SU-DHL-6 (cell line): ENCODE measurements around the gene DDX5.

ENCODE experiments used
- H2AFZ ChIP-seq: fragments of 200-600 bp; sonication (generic); 2 replicates; pipeline ENCODE4 v1.6.1; 2014; ENCODE audit warnings: low read depth, mild to moderate bottlenecking, moderate library complexity, mixed read lengths, antibody characterized with exemption, low read length; ENCODE audit not compliant: severe bottlenecking
- H3F3A ChIP-seq: fragments of 200-600 bp; shearing (Covaris generic); 2 replicates; pipeline ENCODE4 v1.6.0; 2016; ENCODE audit warnings: antibody characterized with exemption, mild to moderate bottlenecking; ENCODE audit not compliant: insufficient read depth
- H3K27ac ChIP-seq: fragments of 200-600 bp; sonication (generic); 2 replicates; pipeline ENCODE4 v1.5.1; 2016; ENCODE audit warnings: low read depth, mild to moderate bottlenecking, low read length, moderate library complexity, mixed read lengths
- H3K27me3 ChIP-seq: fragments of 200-600 bp; sonication (generic), shearing (Covaris generic); 2 replicates; pipeline ENCODE4 v1.6.0; 2014; ENCODE audit warnings: mild to moderate bottlenecking, low read length
- H3K36me3 ChIP-seq: fragments of 200-600 bp; sonication (generic); 2 replicates; pipeline ENCODE4 v1.6.1; 2014; ENCODE audit warnings: mild to moderate bottlenecking, low read length, mixed read lengths
- H3K4me2 ChIP-seq: fragments of 300-600, 200-600 bp; shearing (Covaris generic), sonication (generic); 2 replicates; pipeline ENCODE4 v1.6.0; 2014; ENCODE audit warnings: low read length, low read depth, mild to moderate bottlenecking; ENCODE audit not compliant: poor library complexity, severe bottlenecking
- H3K4me3 ChIP-seq: fragments of 200-600 bp; sonication (generic); 2 replicates; pipeline ENCODE4 v1.5.1; 2014; ENCODE audit warnings: antibody characterized with exemption, low read length, mild to moderate bottlenecking, mixed read lengths; ENCODE audit not compliant: insufficient read depth, poor library complexity, severe bottlenecking
- H3K79me2 ChIP-seq: fragments of 200-600 bp; sonication (generic); 2 replicates; pipeline ENCODE4 v1.6.1; 2014; ENCODE audit warnings: mild to moderate bottlenecking, low read length, moderate library complexity; ENCODE audit not compliant: insufficient read depth
- H3K9ac ChIP-seq: fragments of 200-600 bp; sonication (generic); 2 replicates; pipeline ENCODE4 v1.7.0; 2014; ENCODE audit warnings: mild to moderate bottlenecking, low read length
- H3K9me2 ChIP-seq: fragments of 200-600 bp; sonication (generic); replicated peaks from 2 replicates; pipeline ENCODE4 v1.6.1; 2014; ENCODE audit warnings: low read length; ENCODE audit not compliant: insufficient read depth
- H3K9me3 ChIP-seq: fragments of 200-600 bp; sonication (generic); 2 replicates; pipeline ENCODE4 v1.6.1; 2014; ENCODE audit warnings: low read length, mixed read lengths; ENCODE audit not compliant: insufficient read depth
- H4K20me1 ChIP-seq: fragments of 200-600 bp; sonication (generic); 2 replicates; pipeline ENCODE4 v1.6.1; 2014; ENCODE audit warnings: low read depth, mild to moderate bottlenecking, antibody characterized with exemption, low read length, moderate library complexity, mixed read lengths
- EZH2phosphoT487 ChIP-seq: fragments of 200-600 bp; sonication (generic), shearing (Covaris generic); conservative IDR thresholded peaks from 2 replicates; pipeline ENCODE4 v1.6.1; 2018; ENCODE audit warnings: mild to moderate bottlenecking, antibody characterized with exemption, low read length, moderate library complexity, mixed read lengths
- TF ChIP-seq, protein P1 (sequence below): fragments of 200-600 bp; sonication (generic); IDR thresholded peaks from one replicate; pipeline ENCODE4 v1.5.1; 2017; ENCODE audit warnings: antibody characterized with exemption, mild to moderate bottlenecking, low read length, moderate library complexity; ENCODE audit not compliant: insufficient read depth, poor library complexity, severe bottlenecking

DDX5 gene

DNA sequence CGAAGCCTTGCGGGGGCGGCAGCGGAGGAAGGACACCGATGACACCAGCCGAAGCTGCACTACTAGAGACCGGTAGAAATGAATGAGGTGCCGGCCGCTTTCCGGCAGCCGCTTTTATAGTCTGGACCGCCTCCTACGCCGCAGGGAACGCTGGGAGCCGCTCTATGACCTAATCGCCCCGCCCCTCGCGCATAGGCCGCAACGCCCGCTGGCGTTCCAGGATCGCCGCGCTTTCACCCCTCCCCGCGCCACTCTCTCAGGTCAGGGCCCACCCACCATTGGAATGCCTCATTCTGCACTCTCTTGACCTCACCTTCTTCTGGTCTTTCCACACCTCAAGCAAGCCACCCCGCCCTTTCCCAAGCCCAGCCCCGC is at the start of gene DDX5:
DDX5 (minus strand) TSS at position 89 of the 375 bp plus-strand sequence. CDS start 170 bp downstream, outside the sequence.
- Histone ChIP-seq H3K79me2 (peaks cover 74% of the 10 kb centered on the region), H3K36me3 (peaks cover 48% of the 10 kb centered on the region), H2AFZ (peak within 1 kb of the TSS; percentile 76), H3K9me2 (no peaks in the 10 kb centered on the region), H3K9me3 (no peaks in the 10 kb centered on the region), H3K4me2 (peak within 1 kb of the TSS; percentile 92), H4K20me1 (peaks cover 49% of the 10 kb centered on the region), H3K27ac (peak within 1 kb of the TSS; percentile 95), H3K9ac (peak within 1 kb of the TSS; percentile 100), H3K4me3 (peak within 1 kb of the TSS; percentile 100), H3K27me3 (no peaks in the 10 kb centered on the region), H3F3A (peaks cover 45% of the 10 kb centered on the region)
- no peak for TF ChIP-seq EZH2phosphoT487
- TF ChIP-seq, protein P1, sequence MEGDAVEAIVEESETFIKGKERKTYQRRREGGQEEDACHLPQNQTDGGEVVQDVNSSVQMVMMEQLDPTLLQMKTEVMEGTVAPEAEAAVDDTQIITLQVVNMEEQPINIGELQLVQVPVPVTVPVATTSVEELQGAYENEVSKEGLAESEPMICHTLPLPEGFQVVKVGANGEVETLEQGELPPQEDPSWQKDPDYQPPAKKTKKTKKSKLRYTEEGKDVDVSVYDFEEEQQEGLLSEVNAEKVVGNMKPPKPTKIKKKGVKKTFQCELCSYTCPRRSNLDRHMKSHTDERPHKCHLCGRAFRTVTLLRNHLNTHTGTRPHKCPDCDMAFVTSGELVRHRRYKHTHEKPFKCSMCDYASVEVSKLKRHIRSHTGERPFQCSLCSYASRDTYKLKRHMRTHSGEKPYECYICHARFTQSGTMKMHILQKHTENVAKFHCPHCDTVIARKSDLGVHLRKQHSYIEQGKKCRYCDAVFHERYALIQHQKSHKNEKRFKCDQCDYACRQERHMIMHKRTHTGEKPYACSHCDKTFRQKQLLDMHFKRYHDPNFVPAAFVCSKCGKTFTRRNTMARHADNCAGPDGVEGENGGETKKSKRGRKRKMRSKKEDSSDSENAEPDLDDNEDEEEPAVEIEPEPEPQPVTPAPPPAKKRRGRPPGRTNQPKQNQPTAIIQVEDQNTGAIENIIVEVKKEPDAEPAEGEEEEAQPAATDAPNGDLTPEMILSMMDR, result no peak

GRCh38 chr17:64555281-64555680 is 49.2 kb upstream of the DDX5 start:
- Histone ChIP-seq H3K36me3 (0 out of 2 replicates have a peak, but pooled peaks cover 5% of the 10 kb centered on the region), H3K9me3 (no peaks in the 10 kb centered on the region), H3K27me3 (no peaks in the 10 kb centered on the region), H3K27ac (no peak overlapping the region), H4K20me1 (no peaks in the 10 kb centered on the region), H3F3A (no peaks in the 10 kb centered on the region), H3K9me2 (no peaks in the 10 kb centered on the region), H3K79me2 (no peaks in the 10 kb centered on the region), H2AFZ (no peak overlapping the region), H3K4me2 (no peak overlapping the region), H3K9ac (no peak overlapping the region), H3K4me3 (no peak overlapping the region)
- TF ChIP-seq, protein P1, result no peak
- TF ChIP-seq EZH2phosphoT487, result no peak

GRCh38 chr17:64554028-64554637 is 48.0 kb upstream of the DDX5 start:
- Histone ChIP-seq H3K4me3 (no peak overlapping the region), H3K36me3 (0 out of 2 replicates have a peak, but pooled peaks cover 5% of the 10 kb centered on the region), H3K9me2 (no peaks in the 10 kb centered on the region), H3K79me2 (no peaks in the 10 kb centered on the region), H3K9ac (no peak overlapping the region), H3K9me3 (no peaks in the 10 kb centered on the region), H3K27me3 (no peaks in the 10 kb centered on the region), H3K4me2 (no peak overlapping the region), H2AFZ (no peak overlapping the region), H4K20me1 (no peaks in the 10 kb centered on the region), H3F3A (no peaks in the 10 kb centered on the region), H3K27ac (no peak overlapping the region)
- no peak for TF ChIP-seq EZH2phosphoT487
- TF ChIP-seq, protein P1, result no peak
